K562 (cell line): ENCODE measurements around the gene NPAS3. TPM values are rescaled to one million over a fixed set of nuclear protein-coding genes. Genes with fewer than 3 reads are reported as not detected.

Experiments
- ATAC-seq: fragments of 200-7000 bp; cut with Tn5 transposase; 3 replicates; pipeline ENCODE4 v1.9.1; 2020; ENCODE audit warnings: moderate library complexity
- BruUV-seq: library from RNA; stranded (reverse); fragments of 400-500 nt; replicated peaks from 2 replicates; lab custom pipeline; 2021; lab: Mats Ljungman, UMichigan
- CTCF ChIA-PET: fragments of 300-600 bp; formaldehyde crosslinking; extraction: SDS; loops from one replicate; lab custom pipeline; 2021; ENCODE audit warnings: low intra/inter-chr PET ratio; lab: Yijun Ruan, JAX
- POLR2A ChIA-PET: fragments of 300-600, 350-650 bp; sonication (Branson Sonifier 250); formaldehyde crosslinking; extraction: SDS; loops from one replicate; lab custom pipeline; 2021; ENCODE audit warnings: antibody characterized with exemption, inconsistent platforms; lab: Yijun Ruan, JAX
- DNase-seq, 4 experiments: peaks; one replicate each; pipeline versions ENCODE4 v3.0.0 to v3.0.0-alpha.2; 2011 to 2018; ENCODE audit warnings: low spot score in 3 of 4, mixed read lengths in 3 of 4; ENCODE audit errors: extremely low read depth in 1 of 4
- FAIRE-seq: peaks from 2 replicates; lab custom pipeline; 2011; peaks lifted over from hg19 to GRCh38; lab: Jason Lieb, UNC
- H2AFZ ChIP-seq: 2 replicates; pipeline ENCODE4 v1.6.0; 2011; ENCODE audit warnings: low read depth, low read length, control low read depth, inconsistent platforms
- H3K27ac ChIP-seq: fragments of 200-600 bp; 3 replicates; pipeline ENCODE4 v1.8.0; 2011; ENCODE audit warnings: low read depth, mild to moderate bottlenecking, control low read depth, inconsistent platforms, low read length, moderate library complexity, mixed read lengths; ENCODE audit errors: extremely low read depth
- H3K27me3 ChIP-seq, 2 experiments: fragments of 300-600 bp in 1 of 2; 2 replicates in 1 of 2; 3 replicates in 1 of 2; pipeline versions ENCODE4 v1.6.0 to v1.8.0; 2011; ENCODE audit warnings: inconsistent platforms in 2 of 2, low read length in 2 of 2, mild to moderate bottlenecking in 1 of 2, mixed read lengths in 1 of 2, moderate library complexity in 1 of 2; ENCODE audit not compliant: control insufficient read depth in 2 of 2, insufficient read depth in 2 of 2
- H3K36me3 ChIP-seq: fragments of 300-600 bp; 3 replicates; pipeline ENCODE4 v1.8.0; 2011; ENCODE audit warnings: mild to moderate bottlenecking, low read length, inconsistent platforms; ENCODE audit not compliant: control insufficient read depth, insufficient read depth
- H3K4me1 ChIP-seq, 2 experiments: fragments of 200-600 bp in 1 of 2; replicated peaks in 1 of 2; 2 replicates in 1 of 2; 3 replicates in 1 of 2; pipeline versions ENCODE4 v1.5.1 to v1.8.0; 2011; ENCODE audit warnings: inconsistent platforms in 2 of 2, low read length in 2 of 2, mild to moderate bottlenecking in 1 of 2, mixed read lengths in 1 of 2, moderate library complexity in 1 of 2; ENCODE audit not compliant: control insufficient read depth in 2 of 2, insufficient read depth in 2 of 2
- H3K4me2 ChIP-seq: 2 replicates; pipeline ENCODE4 v1.6.1; 2011; ENCODE audit warnings: low read length, control low read depth, inconsistent platforms, mixed read lengths; ENCODE audit not compliant: insufficient read depth
- H3K4me3 ChIP-seq: fragments of 200-600 bp; sonication (generic), shearing (Covaris generic); 2 replicates; pipeline ENCODE4 v1.5.1; 2016; ENCODE audit warnings: control low read depth, inconsistent platforms
- H3K79me2 ChIP-seq: fragments of 200-600 bp; 3 replicates; pipeline ENCODE4 v1.8.0; 2011; ENCODE audit warnings: low read length, inconsistent platforms; ENCODE audit not compliant: control insufficient read depth, insufficient read depth
- H3K9ac ChIP-seq, 2 experiments: 2 replicates each; pipeline versions ENCODE4 v1.6.0 to v1.6.1; 2011; ENCODE audit warnings: low read depth in 2 of 2, low read length in 2 of 2, control low read depth in 1 of 2, inconsistent platforms in 1 of 2, mild to moderate bottlenecking in 1 of 2, mixed read lengths in 1 of 2; ENCODE audit not compliant: insufficient read depth in 1 of 2
- H3K9me1 ChIP-seq: one replicate; pipeline ENCODE4 v1.6.0; 2011; ENCODE audit warnings: inconsistent platforms, mild to moderate bottlenecking, low read length, moderate library complexity; ENCODE audit not compliant: control insufficient read depth, insufficient read depth
- H3K9me3 ChIP-seq: replicated peaks from 2 replicates; pipeline ENCODE4 v1.5.1; 2011; ENCODE audit warnings: low read depth, low read length, inconsistent platforms; ENCODE audit not compliant: control insufficient read depth, insufficient read depth
- H4K20me1 ChIP-seq: replicated peaks from 2 replicates; pipeline ENCODE4 v1.6.1; 2011; ENCODE audit warnings: low read length, inconsistent platforms, mixed read lengths; ENCODE audit not compliant: control insufficient read depth, insufficient read depth
- CHD1 ChIP-seq: fragments of 200-600 bp; sonication (generic); IDR thresholded peaks from one replicate; pipeline ENCODE4 v1.6.1; 2012; ENCODE audit warnings: mild to moderate bottlenecking, moderate library complexity, low read length, inconsistent platforms
- MCM3 ChIP-seq: fragments of 450-650 bp; IDR thresholded peaks from 2 replicates; pipeline ENCODE4 v1.6.1; 2016
- PYGO2 ChIP-seq: fragments of 450-650 bp; IDR thresholded peaks from 2 replicates; pipeline ENCODE4 v1.6.1; 2016; ENCODE audit warnings: mild to moderate bottlenecking, missing genetic modification characterization, moderate library complexity, missing compliant biosample characterization
- WGBS: fragments of 100-300 bp; shearing (Covaris generic); methylation state at CpG from one replicate; pipeline ENCODE4 v1.1.6; 2016; ENCODE audit warnings: low coverage, mixed read lengths; ENCODE audit not compliant: insufficient coverage; ENCODE audit errors: missing lambda C conversion rate; 5-methylcytosine and 5-hydroxymethylcytosine counted together
- in situ Hi-C: fragments of 300-500 bp; cut with MboI; formaldehyde crosslinking; loops from 4 replicates; pipeline ENCODE4 v1.15.0; 2018; ENCODE audit warnings: inconsistent platforms, mixed read lengths
- intact Hi-C: fragments of 100-400 bp; cut with micrococcal nuclease; formaldehyde crosslinking; loops from 2 replicates; pipeline ENCODE4 v1.14.2; 2022
- polyA plus RNA-seq, 8 experiments: library from polyadenylated mRNA; depleted of rRNA in 4 of 8; stranded (reverse) in 5 of 8; unstranded in 3 of 8; fragments of >200 nt; fragmentation: Nextera tagmentation in 2 of 8; fragmentation: Illumina TruSeq in 1 of 8; extraction: Ambion mirVana in 2 of 8; extraction: Trizol in 1 of 8; gene quantifications; 2 replicates each; pipeline versions ENCODE4 v1.2.1 to v1.2.3, GENCODE V29; 2011 to 2014; ENCODE audit warnings: inconsistent platforms in 1 of 8, missing spikeins in 1 of 8
- total RNA-seq, 7 experiments: library from RNA; depleted of rRNA in 6 of 7; stranded (reverse); fragments of >200 nt in 6 of 7; fragmentation: Illumina TruSeq in 2 of 7; extraction: Trizol in 2 of 7; gene quantifications; 2 replicates each; pipeline versions ENCODE4 v1.2.1 to v1.2.3, GENCODE V29; 2011 to 2021; ENCODE audit warnings: low replicate concordance in 1 of 7
- TF ChIP-seq, protein P1 (sequence below): IDR thresholded peaks from 2 replicates; pipeline ENCODE4 v1.6.1; 2011; ENCODE audit warnings: borderline replicate concordance, low read depth, mild to moderate bottlenecking, moderate library complexity, low read length; ENCODE audit not compliant: insufficient read depth, poor library complexity, severe bottlenecking

The NPAS3 gene
- total and polyA plus RNA-seq, 9 of the 15 experiments (the other 6 are each of a cell fraction or from before 2014, with no cell fraction given), result 0.04 TPM; not detected in 8

DNA sequence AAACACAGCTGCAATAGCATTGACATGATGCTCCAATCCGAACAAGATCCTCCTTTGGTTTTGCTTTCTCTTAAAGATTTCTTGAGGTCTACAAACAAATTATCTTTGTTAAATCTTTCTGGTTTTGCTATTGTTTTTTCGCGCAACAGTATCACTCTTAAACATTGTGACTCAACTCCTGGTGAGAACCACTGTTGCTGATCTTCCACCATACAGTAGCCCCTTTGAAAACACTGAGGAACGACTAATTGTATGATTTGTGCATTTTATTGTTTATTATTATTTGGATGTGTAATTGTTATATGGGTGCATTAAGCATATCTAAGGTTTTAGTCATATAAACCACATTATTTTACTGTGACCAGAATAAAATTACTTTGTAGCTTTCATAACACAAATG is 729.4 kb downstream of the NPAS3 start:
- no peak for FAIRE-seq
- intact Hi-C loops (no loop called here), in situ Hi-C loops (no loop called here)
- H3K4me3 ChIP-seq, result no peak overlapping the region
- no peaks in the 10 kb centered on the region for H3K9me1 ChIP-seq
- no peak overlapping the region for H3K27ac ChIP-seq
- no peaks in the 10 kb centered on the region for H3K27me3 ChIP-seq
- H3K9ac ChIP-seq, result no peak overlapping the region
- 18% methylated on average over 4 of the region's 4 CpGs for WGBS
- no peaks in the 10 kb centered on the region for H4K20me1 ChIP-seq
- no peaks in the 10 kb centered on the region for H3K4me1 ChIP-seq
- ChIA-PET POLR2A (no interaction called here), CTCF (no interaction called here)
- H3K4me2 ChIP-seq, result no peak overlapping the region
- DNase-seq, result no peak
- no peaks in the 10 kb centered on the region for H3K9me3 ChIP-seq
- H3K79me2 ChIP-seq, result no peaks in the 10 kb centered on the region
- no peak overlapping the region for H2AFZ ChIP-seq
- no peak for ATAC-seq
- TF ChIP-seq MCM3, result no peak
- no peak for TF ChIP-seq PYGO2 (tag)
- TF ChIP-seq CHD1, result no peak
- no peaks in the 10 kb centered on the region for H3K36me3 ChIP-seq
- no TSS peak for BruUV-seq

- TF ChIP-seq, protein P1, sequence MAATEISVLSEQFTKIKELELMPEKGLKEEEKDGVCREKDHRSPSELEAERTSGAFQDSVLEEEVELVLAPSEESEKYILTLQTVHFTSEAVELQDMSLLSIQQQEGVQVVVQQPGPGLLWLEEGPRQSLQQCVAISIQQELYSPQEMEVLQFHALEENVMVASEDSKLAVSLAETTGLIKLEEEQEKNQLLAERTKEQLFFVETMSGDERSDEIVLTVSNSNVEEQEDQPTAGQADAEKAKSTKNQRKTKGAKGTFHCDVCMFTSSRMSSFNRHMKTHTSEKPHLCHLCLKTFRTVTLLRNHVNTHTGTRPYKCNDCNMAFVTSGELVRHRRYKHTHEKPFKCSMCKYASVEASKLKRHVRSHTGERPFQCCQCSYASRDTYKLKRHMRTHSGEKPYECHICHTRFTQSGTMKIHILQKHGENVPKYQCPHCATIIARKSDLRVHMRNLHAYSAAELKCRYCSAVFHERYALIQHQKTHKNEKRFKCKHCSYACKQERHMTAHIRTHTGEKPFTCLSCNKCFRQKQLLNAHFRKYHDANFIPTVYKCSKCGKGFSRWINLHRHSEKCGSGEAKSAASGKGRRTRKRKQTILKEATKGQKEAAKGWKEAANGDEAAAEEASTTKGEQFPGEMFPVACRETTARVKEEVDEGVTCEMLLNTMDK, result no peak
- TF ChIP-seq, all 486 proteins: peak for 0
- H2AFZ ChIP-seq, result no peak overlapping the region
- H3K4me2 ChIP-seq, result no peak overlapping the region
- no peaks in the 10 kb centered on the region for H3K36me3 ChIP-seq
- in situ Hi-C loops (no loop called here), intact Hi-C loops (no loop called here)
- no TSS peak for BruUV-seq
- no peaks in the 10 kb centered on the region for H3K9me1 ChIP-seq
- no peak overlapping the region for H3K4me3 ChIP-seq
- ChIA-PET CTCF (no interaction called here), POLR2A (no interaction called here)
- H4K20me1 ChIP-seq, result no peaks in the 10 kb centered on the region
- no peaks in the 10 kb centered on the region for H3K4me1 ChIP-seq
- ATAC-seq, result no peak
- H3K27ac ChIP-seq, result no peak overlapping the region
- no peaks in the 10 kb centered on the region for H3K9me3 ChIP-seq
- no peak for DNase-seq
- H3K27me3 ChIP-seq, result no peaks in the 10 kb centered on the region
- no peak for FAIRE-seq
- 0% methylated on average over 2 of the region's 2 CpGs for WGBS
- no peak overlapping the region for H3K9ac ChIP-seq
- no peaks in the 10 kb centered on the region for H3K79me2 ChIP-seq
These were observed 730.4 kb downstream of the NPAS3 start for GRCh38 chr14:33669111-33669510.
